Liver (tissue), 9 donors: ENCODE results near the gene SPTSSA. TPM values are rescaled to one million over a fixed set of nuclear protein-coding genes. Genes with fewer than 3 reads are reported as not detected.

ENCODE experiments used
- DNase-seq: peaks from one replicate; pipeline ENCODE4 v3.0.0-alpha.2; 2017; ENCODE audit warnings: low spot score
- H3K27ac ChIP-seq, 2 donors: one replicate each; pipeline ENCODE4 v1.7.0; 2013; ENCODE audit warnings: inconsistent platforms in 2 of 2, low read length in 2 of 2, control low read depth in 1 of 2, low read depth in 1 of 2, mild to moderate bottlenecking in 1 of 2
- H3K27me3 ChIP-seq, 4 donors: one replicate each; pipeline versions ENCODE4 v1.6.1 to v1.7.0; 2013; ENCODE audit warnings: low read length in 3 of 4, inconsistent platforms in 1 of 4, mild to moderate bottlenecking in 1 of 4, moderate library complexity in 1 of 4; ENCODE audit not compliant: control insufficient read depth in 4 of 4, insufficient read depth in 4 of 4
- H3K36me3 ChIP-seq, 4 donors: one replicate each; pipeline versions ENCODE4 v1.6.1 to v1.7.0; 2013; ENCODE audit warnings: low read length in 3 of 4, mild to moderate bottlenecking in 3 of 4, low read depth in 1 of 4, moderate library complexity in 1 of 4; ENCODE audit not compliant: control insufficient read depth in 4 of 4, insufficient read depth in 3 of 4
- H3K4me1 ChIP-seq, 4 donors: one replicate each; pipeline versions ENCODE4 v1.6.1 to v1.7.0; 2013; ENCODE audit warnings: low read length in 3 of 4, mild to moderate bottlenecking in 3 of 4, moderate library complexity in 1 of 4; ENCODE audit not compliant: control insufficient read depth in 4 of 4, insufficient read depth in 4 of 4
- H3K4me3 ChIP-seq, 3 donors: one replicate each; pipeline versions ENCODE4 v1.6.1 to v1.7.0; 2013; ENCODE audit warnings: low read length in 3 of 3, control low read depth in 1 of 3, low read depth in 1 of 3, mild to moderate bottlenecking in 1 of 3
- H3K9ac ChIP-seq, 2 donors: one replicate each; pipeline ENCODE4 v1.7.0; 2013; ENCODE audit warnings: low read length in 2 of 2, mild to moderate bottlenecking in 2 of 2, moderate library complexity in 2 of 2, control low read depth in 1 of 2, low read depth in 1 of 2
- H3K9me3 ChIP-seq, 4 donors: one replicate each; pipeline versions ENCODE4 v1.6.1 to v1.7.0; 2013; ENCODE audit warnings: low read length in 3 of 4; ENCODE audit not compliant: control insufficient read depth in 4 of 4
- ATF3 ChIP-seq: IDR thresholded peaks from 2 replicates; pipeline ENCODE4 v1.6.1; 2016; ENCODE audit warnings: antibody characterized with exemption
- EGR1 ChIP-seq, 2 donors: IDR thresholded peaks; 2 replicates each; pipeline ENCODE4 v1.6.1; 2016 to 2018; ENCODE audit warnings: antibody characterized with exemption in 2 of 2, low read depth in 2 of 2
- FOXA1 ChIP-seq: IDR thresholded peaks from 2 replicates; pipeline ENCODE4 v1.6.1; 2016; ENCODE audit warnings: antibody characterized with exemption
- GABPA ChIP-seq, 2 donors: IDR thresholded peaks in 1 of 2; conservative IDR thresholded peaks in 1 of 2; 2 replicates each; pipeline ENCODE4 v1.6.1; 2016; ENCODE audit warnings: antibody characterized with exemption in 2 of 2, mild to moderate bottlenecking in 1 of 2, moderate library complexity in 1 of 2
- HNF4A ChIP-seq, 2 donors: conservative IDR thresholded peaks; 2 replicates each; pipeline ENCODE4 v1.6.1; 2016; ENCODE audit warnings: antibody characterized with exemption in 2 of 2, mild to moderate bottlenecking in 2 of 2
- HNF4G ChIP-seq: IDR thresholded peaks from 2 replicates; pipeline ENCODE4 v1.6.1; 2016; ENCODE audit warnings: antibody characterized with exemption
- MAX ChIP-seq: IDR thresholded peaks from 2 replicates; pipeline ENCODE4 v1.6.1; 2016; ENCODE audit warnings: antibody characterized with exemption
- NR2F2 ChIP-seq: IDR thresholded peaks from 2 replicates; pipeline ENCODE4 v1.6.1; 2016; ENCODE audit warnings: antibody characterized with exemption
- RAD21 ChIP-seq, 2 donors: IDR thresholded peaks; 2 replicates each; pipeline ENCODE4 v1.6.1; 2016; ENCODE audit warnings: antibody characterized with exemption in 2 of 2, mild to moderate bottlenecking in 2 of 2
- REST ChIP-seq: IDR thresholded peaks from 2 replicates; pipeline ENCODE4 v1.6.1; 2016; ENCODE audit warnings: antibody characterized with exemption, mild to moderate bottlenecking
- RXRA ChIP-seq, 2 donors: IDR thresholded peaks; 2 replicates each; pipeline ENCODE4 v1.6.1; 2017 to 2018; ENCODE audit warnings: antibody characterized with exemption in 2 of 2, mild to moderate bottlenecking in 1 of 2
- TAF1 ChIP-seq: conservative IDR thresholded peaks from 2 replicates; pipeline ENCODE4 v1.6.1; 2016; ENCODE audit warnings: antibody characterized with exemption, mild to moderate bottlenecking
- YY1 ChIP-seq: IDR thresholded peaks from 2 replicates; pipeline ENCODE4 v1.6.1; 2016; ENCODE audit warnings: antibody characterized with exemption, mild to moderate bottlenecking
- ZBTB33 ChIP-seq: IDR thresholded peaks from 2 replicates; pipeline ENCODE4 v1.6.1; 2016; ENCODE audit warnings: antibody characterized with exemption
- WGBS: extraction: QIAGEN DNeasy Blood & Tissue Kit; methylation state at CpG from one replicate; pipeline ENCODE4 v1.1.7; 2013; 5-methylcytosine and 5-hydroxymethylcytosine counted together
- polyA plus RNA-seq, 2 donors: library from polyadenylated mRNA; stranded (reverse) in 1 of 2; unstranded in 1 of 2; fragments of 200-250 nt in 1 of 2; fragments of >200 nt in 1 of 2; fragmentation: Nextera tagmentation in 1 of 2; extraction: Ambion mirVana in 1 of 2; gene quantifications; one replicate each; pipeline versions ENCODE4 v1.2.1 to v1.2.3, GENCODE V29; 2013 to 2015
- total RNA-seq, 2 donors: library from RNA; depleted of rRNA; stranded (reverse); fragments of >200 nt; gene quantifications; one replicate each; pipeline ENCODE4 v1.2.3, GENCODE V29; 2014
- donor health status: healthy.
- donor health status: healthy.
- donor health status: healthy.
- donor health status: healthy.
- donor health status: healthy.

The SPTSSA gene
- total and polyA plus RNA-seq, 4 donors: 9.5 to 15.2 (median 12.1) TPM

GRCh38 chr14:34438438-34438837, 23.6 kb downstream of the SPTSSA start:
- H3K4me3 ChIP-seq: no peak overlapping the region
- no peak for TF ChIP-seq EGR1 (IDR thresholded peaks at IDR 0.05; ENCODE audit: low read depth in 2 of 2)
- TF ChIP-seq HNF4A (conservative IDR thresholded peaks at IDR 0.05): no peak
- no peak for TF ChIP-seq NR2F2
- TF ChIP-seq MAX: no peak
- no peak for TF ChIP-seq ZBTB33
- TF ChIP-seq RAD21 (IDR thresholded peaks at IDR 0.05): no peak
- TF ChIP-seq RXRA (IDR thresholded peaks at IDR 0.05): no peak
- TF ChIP-seq YY1: no peak
- no peak for TF ChIP-seq HNF4G
- no peak for TF ChIP-seq TAF1
- TF ChIP-seq FOXA1: no peak
- 97% methylated on average over 4 of the region's 4 CpGs for WGBS
- no peak for DNase-seq
- no peak overlapping the region for H3K27ac ChIP-seq
- H3K9ac ChIP-seq: no peak overlapping the region
- no peaks in the 10 kb centered on the region for H3K9me3 ChIP-seq
- H3K36me3 ChIP-seq: no peaks in the 10 kb centered on the region
- no peaks in the 10 kb centered on the region for H3K4me1 ChIP-seq
- H3K27me3 ChIP-seq: no peaks in the 10 kb centered on the region

- DNase-seq: no peak
- no peak overlapping the region for H3K27ac ChIP-seq
- WGBS: 89% methylated on average over 3 of the region's 3 CpGs
- no peaks in the 10 kb centered on the region for H3K36me3 ChIP-seq
- no peaks in the 10 kb centered on the region for H3K4me1 ChIP-seq
- H3K9me3 ChIP-seq: no peaks in the 10 kb centered on the region
- H3K4me3 ChIP-seq: no peak overlapping the region
- H3K27me3 ChIP-seq: no peaks in the 10 kb centered on the region
- TF ChIP-seq ATF3 (no peak), REST (no peak), ZBTB33 (no peak), EGR1 (IDR thresholded peaks at IDR 0.05; ENCODE audit: low read depth in 2 of 2) (no peak), GABPA (IDR thresholded peaks at IDR 0.05 in 1 of 2, conservative IDR thresholded peaks at IDR 0.05 in 1 of 2) (no peak)
- H3K9ac ChIP-seq: no peak overlapping the region
Measured at GRCh38 chr14:34437729-34438080, 24.3 kb downstream of the SPTSSA start.
